GM12872 (cell line): ENCODE measurements around the gene MRTFB.

Experiments used
- CTCF ChIP-seq: IDR thresholded peaks from 3 replicates; pipeline ENCODE4 v1.5.1; 2011; ENCODE audit warnings: low read depth, mild to moderate bottlenecking, low read length, moderate library complexity; ENCODE audit not compliant: insufficient read depth

MRTFB gene

GRCh38 chr16:14205666-14206065, 134.5 kb downstream of the MRTFB start:
- no peak for TF ChIP-seq CTCF

GRCh38 chr16:14211856-14212543, 140.9 kb downstream of the MRTFB start:
- TF ChIP-seq CTCF = no peak

- TF ChIP-seq CTCF = no peak
Observed at GRCh38 chr16:14215941-14216340, 144.8 kb downstream of the MRTFB start.

- TF ChIP-seq CTCF = no peak
Observed at GRCh38 chr16:14219983-14220382, 148.9 kb downstream of the MRTFB start.

GRCh38 chr16:14223632-14224031, 152.5 kb downstream of the MRTFB start:
- TF ChIP-seq CTCF = no peak

- no peak for TF ChIP-seq CTCF
Observed at GRCh38 chr16:14225457-14225856, 154.3 kb downstream of the MRTFB start.

GRCh38 chr16:14232106-14232864, 161.2 kb downstream of the MRTFB start:
- no peak for TF ChIP-seq CTCF
